RWPE2 (cell line): ENCODE measurements around the gene CCDC187.

Source experiments
- ATAC-seq: fragments of 200-7000 bp; cut with Tn5 transposase; 3 replicates; pipeline ENCODE4 v1.9.1; 2021; ENCODE audit warnings: low read depth
- DNase-seq: peaks from one replicate; pipeline ENCODE4 v3.0.0-alpha.2; 2020; ENCODE audit warnings: low spot score
- H3K27ac ChIP-seq: fragments of 450-650 bp; 2 replicates; pipeline ENCODE4 v1.5.1; 2017; ENCODE audit warnings: mild to moderate bottlenecking; ENCODE audit not compliant: poor library complexity, severe bottlenecking
- H3K27me3 ChIP-seq: fragments of 250-450 bp; sonication (Bioruptor Pico); 2 replicates; pipeline ENCODE4 v1.5.1; 2021; ENCODE audit warnings: mild to moderate bottlenecking, moderate library complexity; ENCODE audit not compliant: insufficient read depth, poor library complexity, severe bottlenecking
- H3K36me3 ChIP-seq: fragments of 250-450 bp; sonication (Bioruptor Pico); 2 replicates; pipeline ENCODE4 v1.5.1; 2020; ENCODE audit warnings: low read depth, mild to moderate bottlenecking, moderate library complexity
- H3K4me1 ChIP-seq: fragments of 250-450 bp; sonication (Bioruptor Pico); 2 replicates; pipeline ENCODE4 v1.5.1; 2021; ENCODE audit warnings: mild to moderate bottlenecking, moderate library complexity; ENCODE audit not compliant: insufficient read depth, poor library complexity, severe bottlenecking
- H3K4me3 ChIP-seq: fragments of 250-450 bp; sonication (Bioruptor Pico); 2 replicates; pipeline ENCODE4 v1.5.1; 2021; ENCODE audit warnings: mild to moderate bottlenecking, moderate library complexity; ENCODE audit not compliant: severe bottlenecking
- H3K9me3 ChIP-seq: fragments of 250-450 bp; sonication (Bioruptor Pico); 2 replicates; pipeline ENCODE4 v1.5.1; 2021; ENCODE audit warnings: mild to moderate bottlenecking, moderate library complexity; ENCODE audit not compliant: severe bottlenecking
- CTCF ChIP-seq: fragments of 450-650 bp; IDR thresholded peaks from one replicate; pipeline ENCODE4 v1.5.1; 2017; ENCODE audit warnings: mild to moderate bottlenecking, moderate library complexity; ENCODE audit not compliant: poor library complexity, severe bottlenecking

Gene CCDC187

GRCh38 chr9:136247947-136248637 is 55.8 kb downstream of the CCDC187 start:
- Histone ChIP-seq H3K9me3 (no peaks in the 10 kb centered on the region), H3K27me3 (no peaks in the 10 kb centered on the region), H3K4me3 (no peak overlapping the region), H3K4me1 (peaks cover 9% of the 10 kb centered on the region), H3K27ac (no peak overlapping the region), H3K36me3 (no peaks in the 10 kb centered on the region)
- ATAC-seq (no peak), DNase-seq (no peak)
- TF ChIP-seq CTCF = no peak

GRCh38 chr9:136247551-136247916 is 56.4 kb downstream of the CCDC187 start:
- no peak overlapping the region for H3K27ac ChIP-seq
- DNase-seq (no peak), ATAC-seq (no peak)
- no peaks in the 10 kb centered on the region for H3K36me3 ChIP-seq
- H3K4me3 ChIP-seq = no peak overlapping the region
- TF ChIP-seq CTCF = no peak
- H3K27me3 ChIP-seq = no peaks in the 10 kb centered on the region
- no peaks in the 10 kb centered on the region for H3K9me3 ChIP-seq
- H3K4me1 ChIP-seq = peaks cover 9% of the 10 kb centered on the region

GRCh38 chr9:136246849-136247550 is 56.9 kb downstream of the CCDC187 start:
- ATAC-seq = no peak
- no peak for DNase-seq
- H3K9me3 ChIP-seq = no peaks in the 10 kb centered on the region
- TF ChIP-seq CTCF = no peak
- H3K4me1 ChIP-seq = peaks cover 9% of the 10 kb centered on the region
- H3K27ac ChIP-seq = no peak overlapping the region
- no peaks in the 10 kb centered on the region for H3K27me3 ChIP-seq
- no peak overlapping the region for H3K4me3 ChIP-seq
- H3K36me3 ChIP-seq = no peaks in the 10 kb centered on the region

GRCh38 chr9:136245219-136246150 is 58.4 kb downstream of the CCDC187 start, which contains the start of gene QSOX2:
Gene QSOX2, minus strand, starts transcription at chr9:136245812. Its CDS starts 9 bp downstream, at chr9:136245803.
- H3K36me3 ChIP-seq = no peaks in the 10 kb centered on the region
- H3K27ac ChIP-seq = peak within 1 kb of the TSS; percentile 23
- peaks cover 9% of the 10 kb centered on the region for H3K4me1 ChIP-seq
- peak; percentile 70 for ATAC-seq
- no peak for DNase-seq
- H3K4me3 ChIP-seq = peak within 1 kb of the TSS; percentile 97
- no peaks in the 10 kb centered on the region for H3K27me3 ChIP-seq
- TF ChIP-seq CTCF = no peak
- H3K9me3 ChIP-seq = no peaks in the 10 kb centered on the region
